H54 (cell line): ENCODE results near the gene TSPAN13.

Source experiments
- DNase-seq: peaks from one replicate; pipeline ENCODE4 v3.0.0; 2011; ENCODE audit warnings: low spot score, mixed read lengths; ENCODE audit not compliant: insufficient read length
- FAIRE-seq: peaks from 3 replicates; lab custom pipeline; 2011; peaks lifted over from hg19 to GRCh38; lab: Jason Lieb, UNC
- POLR2A ChIP-seq: IDR thresholded peaks from 2 replicates; pipeline ENCODE4 v1.6.1; 2011; ENCODE audit warnings: low read depth, mild to moderate bottlenecking, low read length

TSPAN13 gene

GRCh38 chr7:16826060-16826459, 72.5 kb downstream of the TSPAN13 start:
- DNase-seq (no peak), FAIRE-seq (no peak)
- TF ChIP-seq POLR2A, result no peak

DNA sequence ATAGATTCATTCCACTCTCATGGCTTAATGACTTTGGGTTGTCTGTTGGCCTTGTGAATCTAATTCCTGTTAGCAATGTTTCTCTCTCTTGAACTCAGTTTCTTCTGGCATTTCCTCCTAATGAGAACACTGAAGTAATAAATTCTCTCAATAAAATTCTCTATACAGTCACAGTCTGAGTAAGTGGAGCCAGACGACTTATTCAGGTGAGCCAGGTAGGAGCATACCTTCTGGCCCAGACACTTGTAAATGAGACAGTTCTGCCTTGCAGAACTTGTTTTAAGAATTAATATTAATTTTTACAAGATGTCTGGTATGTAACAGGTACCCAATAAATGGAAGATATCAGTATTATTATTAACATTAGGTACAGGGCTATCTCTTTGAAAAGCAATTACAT, 79.8 kb downstream of the TSPAN13 start:
- DNase-seq (no peak), FAIRE-seq (no peak)

More for the DNA sequence above, 79.8 kb downstream of the TSPAN13 start:
- TF ChIP-seq POLR2A, result no peak
